T-helper 1 cell (primary cell): ENCODE data around the gene FAP.

Experiments used
- DNase-seq, 5 donors: peaks; one replicate each; pipeline ENCODE4 v3.0.0-alpha.2; 2012 to 2020

Gene FAP

DNA sequence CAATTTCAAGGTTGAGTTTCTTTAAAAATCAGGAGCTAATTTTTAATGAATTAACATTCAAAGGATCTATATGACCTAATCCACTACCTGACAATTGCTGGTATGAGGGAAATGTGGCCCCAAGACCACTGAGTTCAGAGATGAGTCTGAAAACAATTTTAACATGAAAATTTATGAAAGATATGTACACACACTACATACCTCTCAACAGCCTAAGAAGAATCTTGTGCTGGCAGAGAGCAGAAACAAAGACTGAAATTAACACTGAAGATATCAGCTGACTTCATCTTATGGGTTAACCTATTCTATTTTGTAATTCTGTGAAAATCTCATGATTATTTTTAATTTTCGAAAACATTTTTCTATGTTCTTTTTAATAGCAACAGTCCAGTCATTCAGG lies 1.7 kb downstream of the FAP start:
- no peak for DNase-seq

DNA sequence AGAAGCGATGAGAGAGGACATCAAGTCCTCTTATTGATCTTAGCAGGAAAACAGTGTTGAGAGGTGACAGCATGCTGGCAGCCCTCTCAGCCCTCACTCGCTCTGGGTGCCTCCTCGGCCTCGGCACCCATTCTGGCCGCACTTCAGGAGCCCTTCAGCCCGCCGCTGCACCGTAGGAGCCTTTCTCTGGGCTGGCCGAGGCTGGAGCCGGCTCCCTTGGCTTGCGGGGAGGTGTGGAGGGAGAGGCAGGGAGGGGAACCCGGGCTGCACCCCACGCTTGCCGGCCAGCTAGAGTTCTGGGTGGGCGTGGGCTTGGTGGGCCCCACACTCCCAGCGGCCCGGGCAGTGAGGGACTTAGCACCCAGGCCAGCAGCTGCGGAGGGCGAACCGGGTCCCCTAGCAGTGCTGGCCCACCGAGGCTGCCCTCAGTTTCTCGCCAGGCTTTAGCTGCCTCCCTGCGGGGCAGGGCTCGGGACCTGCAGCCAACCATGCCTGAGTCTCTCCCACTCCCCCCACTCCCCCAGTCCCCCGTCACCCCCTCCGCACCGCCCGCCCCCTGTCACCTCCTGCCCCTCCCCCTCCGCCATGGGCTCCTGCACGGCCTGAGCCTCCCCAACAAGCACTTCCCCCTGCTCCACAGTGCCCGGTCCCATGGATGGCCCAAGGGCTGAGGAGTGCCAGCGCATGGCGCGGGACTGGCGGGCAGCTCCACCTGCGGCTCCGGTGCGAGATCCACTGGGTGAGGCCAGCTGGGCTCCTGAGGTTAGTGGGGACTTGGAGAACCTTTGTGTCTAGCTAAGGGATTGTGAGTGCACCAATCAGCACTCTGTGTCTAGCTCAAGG lies 8.4 kb downstream of the FAP start:
- no peak for DNase-seq

DNA sequence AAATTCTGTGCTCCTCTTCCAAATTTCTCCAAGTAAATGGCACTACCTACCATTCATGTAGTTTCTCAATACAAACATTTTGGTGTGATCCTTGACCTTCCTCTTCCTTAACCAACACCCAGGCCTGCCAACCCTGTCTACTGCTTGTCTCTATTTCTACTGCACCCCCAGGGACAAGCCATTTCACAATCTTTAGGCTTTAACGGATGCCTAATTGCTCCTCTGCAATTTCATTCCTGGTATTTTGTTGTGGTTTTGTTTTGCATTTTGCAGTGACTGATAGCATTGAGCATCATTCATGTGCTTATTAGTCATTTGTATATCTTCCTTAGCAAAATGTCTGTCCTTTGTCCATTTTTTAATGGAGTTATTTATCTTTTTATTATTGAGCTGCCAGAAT lies 10.0 kb downstream of the FAP start:
- no peak for DNase-seq

DNA sequence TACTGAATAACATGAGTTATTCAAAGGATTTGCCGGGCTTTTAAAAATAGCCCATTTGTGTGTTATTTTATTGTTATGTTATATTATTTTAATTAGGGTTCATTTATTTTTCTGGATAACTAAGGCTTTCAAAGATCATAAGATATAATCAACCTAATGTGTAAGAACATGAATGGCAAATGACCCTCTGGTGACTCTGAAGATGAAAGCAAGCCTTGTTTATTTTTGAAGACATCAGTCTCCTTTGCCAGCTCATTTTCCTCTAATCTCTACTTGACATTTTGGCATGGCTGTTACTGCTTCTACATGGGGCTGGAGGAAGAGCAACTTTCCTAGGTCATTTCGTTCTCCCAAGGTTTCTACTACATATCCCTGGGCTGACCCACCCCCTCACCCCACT lies 10.6 kb downstream of the FAP start:
- DNase-seq = no peak

DNA sequence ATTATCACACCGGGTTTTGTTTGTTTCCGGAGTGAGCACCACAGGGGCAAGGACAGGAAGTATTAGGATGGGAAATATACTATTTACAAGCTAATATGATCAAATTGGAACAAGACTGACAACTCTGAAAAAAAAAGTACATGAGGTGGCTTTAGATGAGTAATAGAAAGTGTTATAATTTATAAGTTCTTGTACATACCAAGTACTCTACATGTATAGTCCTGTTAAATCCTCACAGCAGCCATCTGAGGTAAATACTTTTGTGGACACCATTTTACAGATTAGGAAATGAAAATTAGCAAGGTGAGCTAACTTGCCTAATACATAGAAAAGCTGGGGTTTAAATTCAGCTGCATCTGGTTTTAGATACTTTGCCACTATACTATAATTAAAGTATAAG lies 11.2 kb downstream of the FAP start:
- no peak for DNase-seq

DNA sequence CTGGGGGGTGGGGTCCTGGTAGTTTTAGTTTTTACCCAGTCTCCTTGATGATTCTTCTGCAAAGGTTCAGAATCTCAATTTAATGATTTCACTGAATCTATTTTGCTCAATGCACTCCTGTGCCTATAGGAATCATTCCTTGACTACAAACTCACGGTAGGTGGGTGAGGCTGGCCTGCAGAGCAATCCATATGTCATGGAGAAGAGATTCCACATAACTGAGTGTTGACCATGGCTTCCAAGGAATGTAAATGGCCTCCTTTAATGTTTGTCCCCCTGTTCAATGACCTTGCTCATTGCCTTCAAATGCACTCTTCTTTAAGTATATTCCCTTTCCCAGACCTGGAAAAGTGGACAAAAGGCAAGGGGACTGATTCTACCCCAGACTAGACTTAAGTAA lies 12.5 kb downstream of the FAP start:
- no peak for DNase-seq

DNA sequence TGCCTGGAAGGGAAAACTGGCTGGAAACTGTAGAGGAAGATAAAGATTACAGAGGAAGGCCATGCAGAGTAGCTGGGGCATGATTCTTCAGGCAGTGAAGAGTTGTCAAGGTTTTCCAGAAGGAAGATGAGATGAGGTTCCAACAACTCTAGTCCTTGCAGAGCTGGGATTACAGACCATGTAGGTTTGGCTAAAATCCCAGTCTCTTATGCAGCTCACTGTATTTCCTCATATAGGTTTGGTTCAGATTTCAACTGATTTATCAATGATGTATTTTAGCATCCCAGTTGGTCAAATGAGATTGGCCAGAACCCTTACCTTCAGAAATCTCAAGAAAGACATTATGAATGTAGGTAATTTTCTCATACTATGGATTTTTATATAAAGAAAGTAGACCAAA lies 16.4 kb downstream of the FAP start:
- no peak for DNase-seq

DNA sequence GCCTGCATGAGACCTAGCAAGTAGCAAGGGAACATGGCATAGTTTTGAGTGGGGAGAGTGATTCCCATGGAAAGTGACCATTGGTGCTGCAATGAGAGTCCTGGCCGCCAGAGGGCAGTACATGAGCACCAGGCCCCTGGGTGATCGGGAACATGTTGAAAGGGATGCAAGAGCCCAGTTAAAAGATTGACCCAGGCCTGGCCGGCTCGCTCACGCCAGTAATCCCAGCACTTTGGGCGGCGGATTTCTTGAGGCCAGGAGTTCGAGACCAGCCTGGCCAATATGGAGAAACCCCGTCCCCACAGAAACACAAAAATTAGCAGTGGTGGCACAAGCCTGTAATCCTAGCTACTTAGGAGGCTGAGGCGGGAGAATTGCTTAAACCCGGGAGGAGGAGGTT lies 22.2 kb downstream of the FAP start:
- DNase-seq = peak; percentile 8 to 39 (median 25)

DNA sequence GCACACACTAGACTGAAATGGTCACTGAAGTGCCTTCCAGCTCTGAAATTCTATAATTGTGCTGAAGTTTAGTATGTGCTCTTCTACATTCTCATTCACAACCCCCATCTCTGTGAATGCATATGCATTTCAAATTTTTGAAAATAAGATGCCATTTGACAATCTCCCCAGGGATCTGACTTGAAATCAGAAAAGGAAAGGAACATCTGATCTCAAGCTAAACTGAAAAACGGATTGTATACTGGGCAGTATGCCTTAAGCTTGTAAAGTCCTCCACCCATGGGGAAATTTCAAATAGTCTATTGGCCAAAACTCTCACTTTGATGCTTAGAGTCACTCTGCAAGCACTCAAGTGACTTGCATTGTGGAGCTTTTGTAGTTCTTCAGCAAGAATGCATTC lies 22.9 kb downstream of the FAP start:
- DNase-seq = no peak

DNA sequence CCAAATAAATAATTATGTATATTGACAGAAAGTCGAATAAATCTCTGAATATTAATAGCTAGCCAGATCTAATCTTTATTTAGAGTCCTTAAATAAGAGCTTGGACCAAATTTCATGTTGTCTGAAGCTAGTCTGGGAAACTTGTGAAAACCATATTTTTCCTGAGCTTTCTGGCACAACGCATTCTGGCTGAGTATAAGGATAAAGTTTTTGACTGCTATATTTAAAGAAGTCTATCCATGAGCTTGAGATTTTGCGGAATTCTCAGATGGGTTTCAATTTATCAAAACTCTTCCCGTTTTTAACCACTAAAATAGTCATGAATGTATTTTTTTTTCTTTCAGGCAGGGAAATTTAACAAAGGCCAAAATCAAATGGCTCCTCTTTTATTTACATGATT lies 23.8 kb downstream of the FAP start:
- no peak for DNase-seq

DNA sequence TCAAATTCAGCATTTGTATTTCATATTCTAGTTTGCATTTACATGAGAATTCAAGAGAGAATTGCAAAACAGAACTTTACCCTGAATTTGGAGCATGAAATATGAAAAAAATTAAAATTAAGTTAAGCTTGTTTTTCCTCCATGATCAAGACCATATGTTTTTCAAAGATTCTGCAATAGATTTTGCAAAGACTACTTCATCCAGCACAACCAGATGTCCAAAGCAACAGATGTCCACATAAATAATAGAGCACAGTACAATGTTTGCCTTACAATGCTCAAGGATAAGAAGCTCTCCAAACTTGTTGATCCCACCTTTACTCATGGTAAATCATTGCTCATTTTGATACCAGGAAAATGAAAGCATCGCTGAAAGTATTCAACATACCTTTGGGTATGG lies 25.6 kb downstream of the FAP start:
- DNase-seq = no peak

DNA sequence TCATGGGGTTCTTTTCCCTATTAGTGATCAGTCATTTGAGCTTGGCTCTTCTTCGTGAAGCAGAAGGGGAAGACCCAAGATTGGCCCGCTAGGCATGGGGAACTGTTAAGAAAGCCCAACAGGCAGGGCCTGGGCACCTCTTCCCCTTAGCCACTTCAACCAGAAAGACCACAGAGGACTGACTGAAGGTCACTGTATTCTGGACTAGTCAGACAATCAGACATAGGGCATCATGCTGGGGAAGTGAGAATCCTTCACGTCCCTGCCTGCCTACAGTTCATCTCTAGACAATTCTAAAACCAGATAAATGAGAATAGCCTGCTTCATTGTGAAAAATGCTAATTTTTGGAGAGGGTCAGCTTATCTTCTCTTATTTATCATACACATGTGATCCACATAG lies 28.1 kb downstream of the FAP start:
- no peak for DNase-seq

DNA sequence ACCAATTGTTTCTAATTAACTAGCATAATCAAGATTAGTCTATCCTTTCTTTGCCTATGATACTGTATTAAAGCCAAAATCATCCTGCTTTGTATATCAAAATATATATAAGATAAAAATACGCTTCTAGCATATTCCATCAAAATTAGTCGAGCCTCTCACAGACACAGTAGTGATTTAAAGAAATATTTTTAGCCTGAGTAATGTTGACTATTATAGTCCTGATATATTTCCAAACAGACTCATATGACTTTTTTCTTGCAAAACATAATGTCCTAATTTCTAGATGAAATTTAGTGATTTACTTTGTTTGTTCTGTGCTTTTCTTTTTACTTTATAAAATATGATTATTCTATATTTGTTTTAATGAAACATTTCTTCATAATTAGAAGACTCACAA lies 30.9 kb downstream of the FAP start:
- DNase-seq = no peak

DNA sequence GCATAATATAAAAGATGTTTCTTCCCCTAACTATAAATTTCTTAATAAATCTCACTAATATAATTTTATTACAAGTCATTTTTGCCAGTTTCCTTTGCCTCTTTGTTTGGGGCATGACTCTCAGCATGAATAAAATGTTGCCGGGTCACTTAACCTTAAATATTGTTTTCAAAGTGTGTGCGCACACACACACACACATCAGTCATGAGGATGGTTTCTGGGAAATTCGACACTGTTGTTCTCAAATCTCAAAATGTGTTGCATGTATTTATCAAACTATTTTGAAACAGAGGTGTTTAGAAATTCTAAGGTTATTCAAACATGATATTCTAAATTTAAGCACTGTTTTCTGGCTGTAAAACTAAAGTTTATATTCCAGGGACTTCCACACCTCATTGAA lies 31.5 kb downstream of the FAP start:
- DNase-seq = no peak

DNA sequence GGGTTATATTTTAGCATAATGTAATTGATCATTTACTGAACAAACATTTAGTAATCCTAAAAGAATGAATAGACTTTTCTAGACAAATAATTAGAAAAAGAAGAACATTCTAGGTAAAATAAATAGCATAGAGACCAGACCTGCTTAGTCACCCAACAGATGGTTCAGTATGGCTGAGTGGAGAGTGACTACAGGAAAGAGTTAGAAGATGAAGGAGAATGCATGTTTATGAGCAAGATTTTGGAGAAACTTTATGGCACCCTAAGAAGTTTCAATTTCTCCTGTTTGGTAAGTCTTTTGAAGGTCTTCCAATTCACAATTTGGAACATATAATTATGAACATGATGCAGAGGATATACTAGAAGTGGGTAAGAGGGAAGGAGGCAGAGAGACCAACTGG lies 32.9 kb downstream of the FAP start:
- DNase-seq = no peak

DNA sequence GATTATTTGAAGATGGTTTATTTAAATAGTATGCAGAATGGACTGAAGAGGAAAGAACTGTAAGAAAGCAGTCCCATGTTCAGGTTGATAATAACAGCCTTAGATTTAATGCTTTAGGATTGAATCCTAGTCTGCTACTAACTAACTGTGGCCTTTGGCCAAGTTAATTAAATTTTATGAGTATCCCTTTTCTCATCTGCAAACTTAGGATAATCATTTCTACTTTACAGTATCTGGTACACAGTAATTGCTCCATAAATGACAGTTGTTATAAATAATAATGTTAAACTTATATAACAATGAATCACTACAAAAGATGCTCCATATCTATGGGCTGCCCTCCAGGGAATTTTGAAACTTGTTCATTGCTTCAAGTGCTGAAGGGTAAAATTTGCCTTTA lies 41.0 kb downstream of the FAP start:
- DNase-seq = no peak

DNA sequence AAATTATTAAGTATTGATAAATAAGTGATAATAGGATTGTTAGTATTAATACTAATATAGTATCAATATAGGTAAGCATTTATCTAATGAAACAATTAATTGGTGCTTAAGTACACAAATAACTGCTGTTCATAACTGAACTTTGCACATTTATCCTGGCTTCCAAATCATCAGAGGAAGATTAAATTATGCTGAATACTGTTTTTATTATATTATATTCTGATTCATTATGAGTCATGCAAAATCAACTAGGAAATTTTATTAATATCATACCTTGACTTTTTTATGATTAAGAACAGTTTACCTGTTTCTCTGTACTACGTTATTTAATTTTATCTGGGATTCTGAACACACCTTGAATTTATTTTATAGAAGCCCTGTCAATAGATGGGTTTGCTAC lies 42.6 kb downstream of the FAP start:
- no peak for DNase-seq

DNA sequence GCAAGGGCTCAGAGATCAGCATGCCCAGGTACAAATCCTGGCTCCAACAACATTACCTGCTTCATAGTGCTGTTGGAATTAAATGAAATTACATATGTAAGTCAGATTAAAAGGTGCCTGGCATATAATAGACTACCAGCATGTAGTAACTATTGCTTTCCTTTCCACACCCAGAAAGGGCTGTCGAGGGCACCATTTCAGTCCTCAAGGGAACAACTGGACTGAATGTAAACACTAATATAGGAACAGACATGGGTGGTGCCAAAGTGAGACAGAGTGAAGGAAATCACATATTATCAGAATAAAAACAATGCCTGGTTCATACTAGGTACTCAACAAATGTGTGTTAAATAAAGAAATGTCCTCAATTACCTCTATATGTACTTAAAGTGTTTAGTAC lies 43.3 kb downstream of the FAP start:
- DNase-seq = no peak

DNA sequence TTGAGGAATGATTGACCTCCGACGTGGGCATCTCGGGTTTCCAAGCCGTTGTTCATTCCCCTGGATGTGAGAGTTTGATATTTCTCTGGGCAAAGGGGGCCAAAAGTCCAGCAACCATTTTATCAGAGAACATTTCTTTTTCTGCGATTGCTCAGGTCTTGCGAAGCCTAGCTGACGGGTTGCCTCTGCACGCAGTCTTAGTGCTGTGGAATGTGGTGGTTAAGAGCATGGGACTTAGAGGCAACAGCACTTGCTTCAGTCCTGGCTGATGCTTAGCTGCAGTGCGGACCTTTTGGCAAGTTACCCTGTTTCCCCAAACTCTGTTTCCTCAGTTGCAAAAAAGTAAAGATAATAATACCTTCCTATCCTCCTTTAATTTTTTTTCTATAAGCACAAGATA lies 45.0 kb downstream of the FAP start:
- DNase-seq = no peak

DNA sequence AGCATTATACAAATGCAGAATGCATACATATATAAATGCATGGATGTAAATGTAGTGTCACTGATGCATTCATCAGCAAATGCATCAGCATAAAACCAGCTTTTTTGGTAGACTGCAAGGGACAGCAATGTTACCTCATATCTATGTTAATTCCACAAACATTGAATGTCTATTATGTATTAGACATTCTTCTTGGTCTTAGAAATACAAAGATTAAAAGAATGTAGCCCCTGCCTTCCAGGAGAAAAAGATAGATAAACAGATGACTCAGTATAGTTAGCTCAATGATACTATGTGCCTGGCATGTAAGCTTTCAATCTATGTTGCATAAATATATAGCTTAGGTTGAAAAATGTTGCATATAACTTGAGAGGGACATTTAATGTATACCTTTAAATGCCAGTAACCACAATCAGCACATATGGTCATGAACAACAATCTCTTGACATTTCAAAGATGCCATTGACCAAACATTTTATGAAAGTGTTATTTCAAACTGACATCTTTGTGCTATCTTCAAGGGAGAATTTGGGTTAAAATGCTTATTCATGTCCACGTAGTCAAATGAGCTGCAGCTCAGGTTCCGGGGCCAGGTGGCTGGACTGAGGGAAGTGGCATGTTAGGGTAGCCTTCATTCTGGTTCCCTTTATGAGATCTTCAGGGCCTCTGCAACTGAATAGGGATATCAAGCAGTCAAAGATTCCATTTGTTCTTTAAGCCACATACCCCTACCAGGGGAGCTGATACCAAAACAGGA lies 46.0 kb downstream of the FAP start:
- DNase-seq = no peak

DNA sequence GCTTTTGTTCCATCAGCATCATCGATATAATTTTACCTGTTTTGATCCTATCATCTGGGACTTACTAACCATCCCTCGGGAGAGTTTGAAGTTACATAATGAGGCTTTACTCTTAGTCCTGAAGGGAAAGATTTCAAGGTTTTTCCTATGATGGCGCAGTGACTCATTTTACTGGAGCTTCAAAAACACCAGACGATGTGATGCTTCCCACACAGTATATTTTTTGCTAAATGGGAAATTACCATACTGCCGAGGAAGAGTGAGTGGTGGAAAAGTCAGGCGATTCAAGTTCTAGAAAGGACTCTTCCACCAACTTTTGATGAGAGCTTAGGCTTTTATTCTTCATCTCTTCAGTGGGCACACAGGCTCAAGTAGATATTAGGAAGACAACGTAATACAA lies 46.6 kb downstream of the FAP start:
- DNase-seq = no peak

DNA sequence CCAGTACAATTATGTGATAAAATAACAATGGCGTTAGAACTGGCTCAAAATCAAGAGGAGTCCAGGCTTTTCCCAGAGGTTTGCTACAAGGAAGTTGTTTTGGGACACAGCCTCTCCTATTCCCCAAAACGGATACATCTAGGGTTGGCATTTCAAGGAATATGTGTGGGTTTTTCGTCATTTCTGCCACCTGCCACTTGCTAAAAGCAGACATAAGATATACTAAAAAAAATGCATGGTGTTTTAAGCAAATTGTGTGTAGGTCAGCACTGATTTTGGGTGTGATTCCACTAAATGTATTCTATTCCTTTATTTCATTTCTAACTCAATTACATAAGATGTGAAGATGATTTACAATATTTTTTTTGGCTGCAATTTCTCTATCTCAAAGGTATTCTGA lies 54.8 kb downstream of the FAP start:
- DNase-seq = no peak

DNA sequence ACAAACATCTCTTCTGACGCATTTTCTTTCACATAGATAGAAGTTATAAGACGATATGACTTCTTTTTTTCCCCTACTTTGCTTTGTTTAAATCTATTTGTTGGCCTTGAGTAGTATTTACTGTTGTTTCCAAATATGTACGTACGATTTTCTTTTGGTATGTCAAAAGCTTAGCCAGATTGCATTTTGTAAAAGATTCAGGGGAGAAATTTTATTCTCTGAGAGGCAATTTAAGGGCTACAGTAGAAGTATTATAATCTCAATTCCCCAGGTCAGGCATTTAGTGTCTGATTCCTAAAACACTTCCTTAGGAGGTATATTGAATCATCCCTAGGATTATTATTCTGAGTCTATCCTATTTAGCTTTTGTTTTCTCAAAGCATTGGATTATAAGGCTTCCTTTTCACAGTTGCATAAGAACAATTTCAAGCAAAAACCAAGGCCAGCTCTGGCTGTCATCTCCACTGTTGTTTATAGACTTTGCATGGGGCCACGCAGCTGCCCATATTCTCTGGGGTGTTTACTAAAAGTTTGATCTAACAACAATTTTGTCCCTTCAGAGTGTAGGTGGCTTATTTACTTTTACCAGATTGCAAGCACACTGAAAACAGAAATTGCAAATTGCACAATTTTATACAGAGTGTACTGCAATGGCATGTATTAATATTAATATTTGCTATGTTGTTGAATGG lies 57.6 kb downstream of the FAP start:
- DNase-seq = no peak
